ENCODE data around the gene PKDREJ.

Gene PKDREJ

DNA sequence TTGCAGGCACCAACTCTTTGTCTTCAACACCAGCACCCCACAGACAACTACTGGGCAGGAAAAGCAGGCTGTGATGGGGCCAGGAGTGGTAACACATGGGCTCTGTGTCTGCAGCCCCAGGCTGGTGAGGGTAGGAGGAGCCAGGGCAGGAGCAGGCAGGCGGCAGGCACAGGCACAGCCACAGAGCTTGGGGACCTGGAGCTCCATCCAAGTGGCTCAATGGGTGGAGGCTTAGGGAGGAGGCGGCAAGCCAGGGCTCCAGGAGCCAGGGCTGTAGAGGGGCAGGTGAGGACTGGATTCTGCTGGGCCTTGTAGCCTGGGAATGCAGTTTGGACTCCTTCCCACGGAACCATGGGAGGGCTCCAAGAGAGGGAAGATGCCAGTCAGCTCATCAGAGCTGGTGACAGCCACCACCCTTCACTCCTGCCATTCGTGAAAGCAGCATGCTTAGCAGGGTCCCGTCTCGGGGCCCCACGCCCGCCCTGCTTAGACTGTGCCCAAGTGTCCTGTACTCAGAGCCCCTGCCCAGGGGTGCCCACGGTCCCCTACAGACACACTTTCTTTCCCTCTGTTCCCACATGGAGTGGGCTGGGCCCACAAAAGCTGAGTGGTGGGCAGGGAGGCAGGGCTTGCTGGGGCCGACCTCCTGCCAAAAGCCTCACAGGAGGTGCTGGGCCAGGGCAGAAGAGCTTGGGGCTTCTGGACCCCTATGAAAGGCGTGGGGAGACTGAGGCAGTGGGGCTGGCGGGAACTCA lies 17.1 kb upstream of the PKDREJ start:
- Histone ChIP-seq H3K4me1 (ENCODE audit: low read length) (no peaks in the 10 kb centered on the region), H3K9me2 (replicated peaks; ENCODE audit: insufficient read depth, low read length) (no peaks in the 10 kb centered on the region), H3K9ac (ENCODE audit: low read length) (no peak overlapping the region), H3K36me3 (replicated peaks; ENCODE audit: insufficient read depth, low read length) (no peaks in the 10 kb centered on the region; the same call in 1 of the 2 replicates), H3K4me2 (ENCODE audit: low read depth, low read length) (no peak overlapping the region), H3K79me2 (ENCODE audit: low read length) (no peaks in the 10 kb centered on the region), H3K27ac (ENCODE audit: low read length) (no peak overlapping the region), H3K9me3 (replicated peaks; ENCODE audit: insufficient read depth, low read length) (no peaks in the 10 kb centered on the region), H3K27me3 (replicated peaks; ENCODE audit: insufficient read depth, low read length) (no peaks in the 10 kb centered on the region), H3K4me3 (ENCODE audit: low read length) (no peak overlapping the region), H3F3A (ENCODE audit: insufficient read depth, low read length) (no peaks in the 10 kb centered on the region), H4K20me1 (ENCODE audit: insufficient read depth, low read length) (no peaks in the 10 kb centered on the region), H2AFZ (ENCODE audit: low read length) (no peak overlapping the region)
- TF ChIP-seq EZH2phosphoT487 (IDR thresholded peaks at IDR 0.05; ENCODE audit: low read length), result no peak
- TF ChIP-seq, protein P1, sequence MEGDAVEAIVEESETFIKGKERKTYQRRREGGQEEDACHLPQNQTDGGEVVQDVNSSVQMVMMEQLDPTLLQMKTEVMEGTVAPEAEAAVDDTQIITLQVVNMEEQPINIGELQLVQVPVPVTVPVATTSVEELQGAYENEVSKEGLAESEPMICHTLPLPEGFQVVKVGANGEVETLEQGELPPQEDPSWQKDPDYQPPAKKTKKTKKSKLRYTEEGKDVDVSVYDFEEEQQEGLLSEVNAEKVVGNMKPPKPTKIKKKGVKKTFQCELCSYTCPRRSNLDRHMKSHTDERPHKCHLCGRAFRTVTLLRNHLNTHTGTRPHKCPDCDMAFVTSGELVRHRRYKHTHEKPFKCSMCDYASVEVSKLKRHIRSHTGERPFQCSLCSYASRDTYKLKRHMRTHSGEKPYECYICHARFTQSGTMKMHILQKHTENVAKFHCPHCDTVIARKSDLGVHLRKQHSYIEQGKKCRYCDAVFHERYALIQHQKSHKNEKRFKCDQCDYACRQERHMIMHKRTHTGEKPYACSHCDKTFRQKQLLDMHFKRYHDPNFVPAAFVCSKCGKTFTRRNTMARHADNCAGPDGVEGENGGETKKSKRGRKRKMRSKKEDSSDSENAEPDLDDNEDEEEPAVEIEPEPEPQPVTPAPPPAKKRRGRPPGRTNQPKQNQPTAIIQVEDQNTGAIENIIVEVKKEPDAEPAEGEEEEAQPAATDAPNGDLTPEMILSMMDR (IDR thresholded peaks at IDR 0.05; ENCODE audit: low read length), result no peak
- TF ChIP-seq EZH2 (optimal IDR thresholded peaks at IDR 0.05; ENCODE audit: low read depth, low read length), result no peak
- no peak for DNase-seq

DNA sequence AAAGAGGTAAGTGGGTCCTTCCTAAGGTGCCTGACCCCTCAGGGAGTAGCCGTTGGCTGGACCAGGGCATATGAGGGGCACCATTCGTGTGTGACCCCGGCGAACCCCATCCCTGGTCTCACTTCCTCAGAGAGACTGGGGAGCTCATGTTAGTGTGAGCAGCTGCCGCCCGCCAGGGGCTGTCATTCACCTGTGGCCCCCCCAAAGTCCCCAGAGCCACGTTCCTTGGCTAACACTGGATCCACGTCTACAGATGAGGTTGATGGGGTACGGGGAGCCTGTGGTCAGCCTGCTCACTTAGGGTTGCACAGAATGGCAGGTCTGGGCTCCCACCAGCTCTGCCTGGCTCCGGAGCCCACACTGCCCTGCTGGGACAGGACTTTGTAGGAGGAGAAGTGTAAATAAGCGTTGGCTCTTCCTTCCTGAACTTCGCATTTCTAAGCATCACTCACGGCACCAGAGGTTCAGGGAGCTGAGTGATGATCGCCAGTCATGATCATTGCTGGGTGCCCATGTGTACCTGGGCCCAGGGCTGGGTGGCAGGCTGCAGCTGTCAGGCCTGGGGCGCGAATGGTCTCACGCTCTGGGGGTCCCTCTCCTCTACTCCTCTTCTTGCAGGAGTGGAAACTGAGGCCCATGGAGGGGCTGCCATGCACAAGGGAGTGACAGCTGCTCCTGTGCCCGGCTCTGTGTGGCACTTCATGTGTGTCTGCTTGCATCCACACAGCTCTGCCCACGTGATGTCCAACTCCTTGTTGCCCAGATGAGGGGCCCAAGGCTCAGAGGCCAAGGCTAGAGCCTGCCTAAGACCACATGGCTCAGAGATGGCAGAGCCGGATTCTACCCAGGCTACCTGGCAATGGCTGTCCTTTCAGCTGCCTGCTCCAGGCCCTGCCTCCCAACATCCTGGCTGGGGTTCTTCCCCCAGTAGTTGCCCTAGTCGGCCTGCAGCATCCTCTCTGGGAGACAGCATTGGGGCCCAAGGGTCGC lies 15.8 kb upstream of the PKDREJ start:
- TF ChIP-seq EZH2 (optimal IDR thresholded peaks at IDR 0.05; ENCODE audit: low read depth, low read length) (no peak), EZH2phosphoT487 (IDR thresholded peaks at IDR 0.05; ENCODE audit: low read length) (no peak)
- TF ChIP-seq, protein P1 (IDR thresholded peaks at IDR 0.05; ENCODE audit: low read length), result no peak
- H3K9me3 ChIP-seq (replicated peaks; ENCODE audit: insufficient read depth, low read length), result no peaks in the 10 kb centered on the region
- H3K36me3 ChIP-seq (replicated peaks; ENCODE audit: insufficient read depth, low read length), result no peaks in the 10 kb centered on the region; the same call in 1 of the 2 replicates
- no peaks in the 10 kb centered on the region for H3K27me3 ChIP-seq (replicated peaks; ENCODE audit: insufficient read depth, low read length)
- H2AFZ ChIP-seq (ENCODE audit: low read length), result no peak overlapping the region
- H3K9me2 ChIP-seq (replicated peaks; ENCODE audit: insufficient read depth, low read length), result no peaks in the 10 kb centered on the region
- no peak overlapping the region for H3K4me3 ChIP-seq (ENCODE audit: low read length)
- H3F3A ChIP-seq (ENCODE audit: insufficient read depth, low read length), result no peaks in the 10 kb centered on the region
- no peaks in the 10 kb centered on the region for H3K4me1 ChIP-seq (ENCODE audit: low read length)
- no peak overlapping the region for H3K4me2 ChIP-seq (ENCODE audit: low read depth, low read length)
- no peaks in the 10 kb centered on the region for H3K79me2 ChIP-seq (ENCODE audit: low read length)
- no peak overlapping the region for H3K9ac ChIP-seq (ENCODE audit: low read length)
- H3K27ac ChIP-seq (ENCODE audit: low read length), result no peak overlapping the region
- no peaks in the 10 kb centered on the region for H4K20me1 ChIP-seq (ENCODE audit: insufficient read depth, low read length)
- no peak for DNase-seq

DNA sequence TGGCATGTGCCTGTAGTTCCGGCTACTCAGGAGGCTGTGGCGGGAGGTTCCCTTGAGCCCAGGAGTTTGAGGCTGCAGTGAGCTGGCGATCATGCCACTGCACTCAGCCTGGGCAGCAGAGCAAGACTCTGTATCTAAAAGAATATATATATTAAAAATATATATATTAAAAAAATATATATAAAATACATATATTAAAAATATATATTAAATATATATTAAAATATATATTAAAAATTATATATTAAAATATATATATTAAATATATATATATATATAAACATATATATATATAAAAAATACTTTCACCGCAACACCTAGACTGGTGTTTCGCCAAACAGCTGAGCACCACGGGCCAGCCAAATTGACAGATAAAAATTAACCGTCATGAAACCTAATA lies 13.4 kb upstream of the PKDREJ start:
- no peaks in the 10 kb centered on the region for H4K20me1 ChIP-seq (ENCODE audit: insufficient read depth, low read length)
- H3K9me2 ChIP-seq (replicated peaks; ENCODE audit: insufficient read depth, low read length), result no peaks in the 10 kb centered on the region
- TF ChIP-seq EZH2phosphoT487 (IDR thresholded peaks at IDR 0.05; ENCODE audit: low read length), result no peak
- no peak for TF ChIP-seq EZH2 (optimal IDR thresholded peaks at IDR 0.05; ENCODE audit: low read depth, low read length)
- TF ChIP-seq, protein P1 (IDR thresholded peaks at IDR 0.05; ENCODE audit: low read length), result no peak
- H3K4me3 ChIP-seq (ENCODE audit: low read length), result no peak overlapping the region
- DNase-seq, result no peak
- no peaks in the 10 kb centered on the region for H3F3A ChIP-seq (ENCODE audit: insufficient read depth, low read length)
- no peak overlapping the region for H3K4me2 ChIP-seq (ENCODE audit: low read depth, low read length)
- H3K27me3 ChIP-seq (replicated peaks; ENCODE audit: insufficient read depth, low read length), result no peaks in the 10 kb centered on the region
- H3K9me3 ChIP-seq (replicated peaks; ENCODE audit: insufficient read depth, low read length), result no peaks in the 10 kb centered on the region
- H3K36me3 ChIP-seq (replicated peaks; ENCODE audit: insufficient read depth, low read length), result no peaks in the 10 kb centered on the region
- H3K4me1 ChIP-seq (ENCODE audit: low read length), result no peaks in the 10 kb centered on the region
- H2AFZ ChIP-seq (ENCODE audit: low read length), result no peak overlapping the region
- no peaks in the 10 kb centered on the region for H3K79me2 ChIP-seq (ENCODE audit: low read length)
- H3K27ac ChIP-seq (ENCODE audit: low read length), result no peak overlapping the region
- H3K9ac ChIP-seq (ENCODE audit: low read length), result no peak overlapping the region

All from MM.1S (cell line).